Activated T-cell treated with anti-CD3 and anti-CD28 coated beads, Interleukin-2, amount 50 U/mL, for 4 hours (primary cell): ENCODE measurements around the gene PTPN18. TPM values are rescaled to one million over a fixed set of nuclear protein-coding genes. Genes with fewer than 3 reads are reported as not detected.

ENCODE experiments used
- ATAC-seq, 2 donors: fragments of 200-7000 bp; cut with Tn5 transposase; one replicate each; pipeline ENCODE4 v1.10.0; 2021
- DNase-seq: peaks from one replicate; pipeline ENCODE4 v3.0.0-alpha.2; 2020
- H3K27me3 Mint-ChIP-seq: one replicate; pipeline ENCODE4 v1.8.0; 2021; ENCODE audit warnings: low read depth, mixed read lengths
- H3K36me3 Mint-ChIP-seq: one replicate; pipeline ENCODE4 v1.8.0; 2022; ENCODE audit warnings: mixed read lengths; ENCODE audit not compliant: insufficient read depth
- H3K4me1 Mint-ChIP-seq: one replicate; pipeline ENCODE4 v1.8.0; 2021; ENCODE audit warnings: low read depth, mixed read lengths
- H3K4me3 Mint-ChIP-seq: one replicate; pipeline ENCODE4 v1.8.0; 2021; ENCODE audit warnings: mild to moderate bottlenecking, moderate library complexity, mixed read lengths
- H3K9me3 Mint-ChIP-seq: one replicate; pipeline ENCODE4 v1.8.0; 2021; ENCODE audit warnings: mixed read lengths
- total RNA-seq, 3 donors: library from RNA; stranded (reverse); gene quantifications; one replicate each; pipeline ENCODE4 v1.2.1, GENCODE V29; 2021

Gene PTPN18
- total RNA-seq, 3 donors from 2014 or later, result 26.6 to 30.4 (median 30.0) TPM

DNA sequence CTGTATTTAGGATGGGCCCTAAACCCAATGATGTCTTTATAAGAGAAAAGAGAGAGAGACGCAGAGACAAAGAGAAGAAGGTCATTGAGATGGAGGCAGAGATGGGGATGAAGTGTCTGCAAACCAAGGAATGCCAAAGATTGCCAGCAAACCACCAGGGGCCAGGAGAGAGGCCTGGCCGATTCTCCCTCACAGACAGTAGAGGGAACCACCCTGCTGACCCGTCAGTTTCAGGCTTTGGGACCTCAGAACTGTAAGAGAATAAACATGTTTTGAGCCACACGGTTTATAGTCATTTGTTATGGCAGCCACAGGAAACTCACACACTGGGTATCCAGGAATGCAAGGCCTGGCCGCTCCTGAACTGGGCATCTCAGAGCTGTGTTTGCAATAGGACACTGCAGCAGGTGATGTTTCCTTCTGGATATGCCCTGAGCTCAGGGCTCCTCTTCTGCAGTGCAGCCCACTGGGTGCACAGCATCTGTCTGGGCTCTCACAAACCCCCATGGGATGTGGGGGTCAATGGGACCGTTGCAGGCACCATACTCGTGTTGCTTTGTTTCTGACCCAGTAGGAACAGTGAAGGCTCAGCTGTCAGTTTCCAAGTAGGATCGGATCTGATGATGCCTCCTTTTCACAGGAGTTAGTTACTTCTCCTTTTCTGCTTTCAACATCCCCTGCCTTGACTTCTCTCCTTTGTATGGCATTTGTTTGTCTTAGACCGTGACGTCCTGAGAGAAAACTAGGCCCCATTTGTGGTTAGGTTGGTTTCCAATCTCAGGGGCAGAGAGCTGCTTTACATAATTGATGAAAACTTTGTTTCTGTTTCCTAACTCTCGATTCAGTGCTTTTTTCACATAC, 20.8 kb downstream of the PTPN18 start:
- Mint-ChIP-seq H3K36me3 (peaks cover 24% of the 10 kb centered on the region), H3K4me1 (peaks cover 69% of the 10 kb centered on the region), H3K9me3 (no peaks in the 10 kb centered on the region), H3K27me3 (no peaks in the 10 kb centered on the region), H3K4me3 (no peak overlapping the region)
- DNase-seq (no peak), ATAC-seq (no peak)

DNA sequence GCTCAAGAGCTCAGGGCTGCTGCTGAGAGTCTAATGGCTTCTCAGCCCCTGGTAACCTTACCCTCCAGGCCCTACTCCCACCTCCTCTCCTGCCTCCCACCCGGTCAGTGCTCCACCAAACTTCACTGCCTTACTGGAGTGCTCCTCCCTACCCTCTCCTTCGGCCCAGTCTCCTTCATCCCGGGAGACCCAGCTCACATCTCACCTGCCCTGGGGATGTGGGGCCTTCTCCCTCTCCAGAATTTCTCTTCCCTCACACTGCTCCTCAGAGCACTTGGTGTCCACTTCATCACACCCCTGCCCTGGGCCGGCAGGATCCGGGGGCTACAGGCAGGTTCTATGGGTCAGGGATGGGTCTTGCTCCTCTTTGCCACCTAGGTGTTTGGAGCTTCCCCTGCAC, 21.6 kb downstream of the PTPN18 start:
- DNase-seq (no peak), ATAC-seq (no peak)
- no peak overlapping the region for H3K4me3 Mint-ChIP-seq
- H3K27me3 Mint-ChIP-seq, result no peaks in the 10 kb centered on the region
- no peaks in the 10 kb centered on the region for H3K9me3 Mint-ChIP-seq
- H3K4me1 Mint-ChIP-seq, result peaks cover 66% of the 10 kb centered on the region
- H3K36me3 Mint-ChIP-seq, result peaks cover 28% of the 10 kb centered on the region

DNA sequence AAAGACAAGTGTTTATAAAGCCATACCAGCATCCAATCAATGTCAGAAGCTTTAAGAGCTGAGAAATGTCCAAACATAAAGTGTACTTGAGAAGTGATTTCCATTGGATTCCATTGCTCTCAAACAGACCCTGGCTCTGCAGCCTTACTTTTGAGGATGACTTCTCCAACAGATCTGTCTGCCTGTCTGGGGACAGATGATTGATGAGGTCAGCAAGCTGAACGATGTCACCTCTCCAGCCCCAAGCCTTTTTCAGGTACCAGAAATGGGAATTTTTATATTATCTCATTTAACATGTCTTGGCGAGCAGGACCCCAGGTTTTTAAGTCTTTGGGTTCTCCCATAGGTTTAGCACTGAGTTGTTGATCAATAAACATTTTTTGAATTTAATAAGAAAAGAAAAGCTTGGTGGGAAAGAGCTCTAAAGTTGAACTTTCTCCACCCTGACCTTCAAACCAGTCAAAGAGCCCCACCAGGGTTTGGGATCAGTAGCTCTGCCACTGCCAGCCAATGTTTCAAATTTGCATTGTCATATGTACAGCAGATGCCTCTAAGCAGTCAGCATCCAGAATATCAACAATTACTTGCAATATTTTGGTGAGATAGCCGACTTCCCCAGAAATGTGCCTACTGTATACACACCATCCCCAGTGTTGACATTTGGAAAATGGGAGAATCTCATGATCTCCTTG, 22.5 kb downstream of the PTPN18 start:
- ATAC-seq (no peak), DNase-seq (no peak)
- H3K4me1 Mint-ChIP-seq, result peaks cover 60% of the 10 kb centered on the region
- H3K36me3 Mint-ChIP-seq, result peaks cover 30% of the 10 kb centered on the region
- no peaks in the 10 kb centered on the region for H3K9me3 Mint-ChIP-seq
- no peak overlapping the region for H3K4me3 Mint-ChIP-seq
- no peaks in the 10 kb centered on the region for H3K27me3 Mint-ChIP-seq

DNA sequence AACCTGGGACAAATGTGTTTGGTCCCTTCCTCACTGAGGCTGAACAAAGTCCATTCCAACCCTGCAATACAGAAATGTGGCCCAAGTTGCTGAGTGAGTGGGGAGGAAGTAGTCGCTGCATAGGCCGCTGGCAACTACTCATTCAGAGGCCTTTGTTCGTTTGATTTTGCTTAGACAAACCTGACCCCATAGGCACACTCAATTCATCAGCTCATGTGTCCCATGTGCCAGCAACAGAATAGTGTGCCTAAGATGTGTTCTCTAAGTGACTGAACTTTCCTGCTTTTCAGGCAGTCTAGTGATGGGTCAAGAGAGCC, 23.0 kb downstream of the PTPN18 start:
- peaks cover 28% of the 10 kb centered on the region for H3K36me3 Mint-ChIP-seq

DNA sequence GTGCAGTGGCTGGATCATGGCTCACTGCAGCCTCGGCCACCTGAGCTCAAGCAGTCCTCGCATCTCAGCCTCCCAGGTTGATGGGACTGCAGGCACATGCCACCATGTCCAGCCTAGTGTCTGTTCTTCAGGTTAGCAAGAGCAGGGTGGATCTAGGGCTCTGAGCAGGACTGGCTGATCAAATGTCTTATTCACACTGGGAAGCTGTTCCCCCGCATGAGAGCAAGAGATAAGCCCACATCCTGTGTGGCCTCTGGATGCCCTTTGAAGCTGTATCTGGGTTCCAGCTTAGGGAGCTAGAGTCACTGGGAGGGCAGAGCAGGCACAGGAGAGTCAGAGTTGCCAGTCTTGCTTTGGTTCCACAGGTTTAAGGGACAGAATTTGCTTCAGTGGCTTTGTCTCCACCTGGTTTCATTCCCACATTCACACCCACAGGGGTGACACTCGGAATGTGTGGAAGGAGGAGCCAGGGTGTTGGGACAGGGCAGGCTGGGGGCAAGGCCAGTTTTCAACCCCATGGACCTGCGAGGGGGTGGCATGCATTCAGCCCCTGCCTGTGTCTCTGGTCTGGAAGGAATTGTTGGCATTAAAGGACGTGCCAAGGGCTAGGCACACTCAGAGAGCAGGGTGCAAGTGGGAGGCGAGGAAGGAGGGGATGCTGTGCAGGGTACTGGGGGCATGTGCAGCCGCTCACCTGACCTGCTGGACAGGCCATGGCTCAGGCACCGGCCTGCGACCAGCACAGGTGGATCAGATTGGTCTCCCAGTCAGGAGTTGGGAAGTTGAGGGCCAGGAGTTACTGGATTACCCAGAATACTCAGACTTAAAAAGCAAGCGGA, 24.5 kb downstream of the PTPN18 start:
- H3K36me3 Mint-ChIP-seq, result peaks cover 21% of the 10 kb centered on the region
- ATAC-seq (peak; percentile 26 to 27), DNase-seq (no peak)
- no peak overlapping the region for H3K4me3 Mint-ChIP-seq
- H3K9me3 Mint-ChIP-seq, result no peaks in the 10 kb centered on the region
- H3K4me1 Mint-ChIP-seq, result peaks cover 43% of the 10 kb centered on the region
- no peaks in the 10 kb centered on the region for H3K27me3 Mint-ChIP-seq

More for the DNA sequence above, 23.0 kb downstream of the PTPN18 start:
- no peaks in the 10 kb centered on the region for H3K27me3 Mint-ChIP-seq
- DNase-seq (no peak), ATAC-seq (no peak)
- H3K4me1 Mint-ChIP-seq, result peaks cover 55% of the 10 kb centered on the region
- H3K9me3 Mint-ChIP-seq, result no peaks in the 10 kb centered on the region
- no peak overlapping the region for H3K4me3 Mint-ChIP-seq

DNA sequence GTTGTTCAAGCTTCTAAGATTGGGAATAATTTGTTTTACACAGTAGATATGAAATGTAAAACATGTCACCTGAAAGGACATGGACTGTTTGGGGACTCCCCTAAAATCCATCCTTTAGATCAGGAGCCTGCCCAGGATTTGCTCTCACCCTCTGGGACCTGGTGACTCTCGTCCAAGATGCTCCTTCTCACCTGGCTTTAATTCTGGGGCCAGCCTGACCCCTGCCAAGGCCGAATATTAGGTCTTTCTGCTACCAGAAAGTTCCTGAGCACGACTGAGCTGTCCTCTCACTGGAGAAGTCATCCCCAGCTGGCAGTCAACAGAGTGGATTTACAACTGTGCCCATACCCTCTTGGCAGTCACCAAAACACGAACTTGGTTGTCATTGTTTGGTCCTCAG, 25.3 kb downstream of the PTPN18 start:
- DNase-seq (no peak), ATAC-seq (no peak)
- Mint-ChIP-seq H3K4me3 (no peak overlapping the region), H3K27me3 (no peaks in the 10 kb centered on the region), H3K9me3 (no peaks in the 10 kb centered on the region), H3K4me1 (peaks cover 37% of the 10 kb centered on the region), H3K36me3 (peaks cover 15% of the 10 kb centered on the region)

DNA sequence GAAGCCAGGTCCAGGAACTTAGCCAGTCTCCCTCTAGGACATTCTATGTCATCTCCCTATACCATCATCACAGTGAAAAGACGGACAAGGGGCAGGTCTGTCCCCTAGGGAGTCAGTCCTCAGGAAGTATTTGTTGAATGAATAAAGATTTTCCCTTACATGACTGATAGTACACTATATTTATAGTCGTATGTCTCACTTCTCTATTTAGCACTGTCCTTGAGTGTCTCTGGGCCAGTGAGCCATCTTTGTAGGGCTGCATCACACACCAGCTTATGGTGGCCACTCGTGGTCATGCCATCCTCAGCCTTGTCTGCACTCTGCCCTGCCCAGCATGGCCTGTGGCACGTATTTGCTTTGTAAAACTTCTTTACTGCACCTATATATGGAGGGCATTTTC, 25.8 kb downstream of the PTPN18 start:
- Mint-ChIP-seq H3K4me1 (peaks cover 32% of the 10 kb centered on the region), H3K4me3 (no peak overlapping the region), H3K36me3 (peaks cover 13% of the 10 kb centered on the region), H3K27me3 (no peaks in the 10 kb centered on the region), H3K9me3 (no peaks in the 10 kb centered on the region)
- DNase-seq (no peak), ATAC-seq (no peak)

DNA sequence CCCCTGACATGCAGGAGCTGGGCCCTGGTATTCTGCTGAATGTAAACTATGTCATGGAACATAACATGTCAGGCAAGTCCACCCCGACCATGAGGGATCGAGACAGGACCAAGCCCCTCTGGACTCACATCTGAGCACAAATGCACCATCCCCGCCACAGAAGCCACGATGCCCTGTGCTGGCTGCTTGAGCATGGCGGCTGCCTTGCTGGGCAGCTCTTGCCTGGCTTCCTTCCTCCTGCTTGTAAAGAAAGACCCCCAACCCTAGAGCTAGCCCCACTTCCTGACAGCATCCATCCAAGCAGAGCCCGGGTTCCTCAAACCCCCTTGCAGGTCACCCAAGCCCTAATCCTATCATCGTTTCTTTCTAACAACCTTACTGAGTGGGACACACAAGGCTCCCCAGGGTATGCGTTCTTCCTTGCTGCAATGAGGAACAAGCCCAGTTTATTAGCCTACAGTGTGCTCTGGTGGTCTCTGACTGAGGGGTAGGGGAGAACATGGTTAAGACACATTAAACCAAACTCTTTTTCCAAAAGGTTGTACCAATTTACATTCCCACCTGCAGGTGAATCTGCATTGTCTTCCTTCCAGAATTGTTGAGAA, 26.6 kb downstream of the PTPN18 start:
- no peaks in the 10 kb centered on the region for H3K9me3 Mint-ChIP-seq
- H3K27me3 Mint-ChIP-seq, result no peaks in the 10 kb centered on the region

DNA sequence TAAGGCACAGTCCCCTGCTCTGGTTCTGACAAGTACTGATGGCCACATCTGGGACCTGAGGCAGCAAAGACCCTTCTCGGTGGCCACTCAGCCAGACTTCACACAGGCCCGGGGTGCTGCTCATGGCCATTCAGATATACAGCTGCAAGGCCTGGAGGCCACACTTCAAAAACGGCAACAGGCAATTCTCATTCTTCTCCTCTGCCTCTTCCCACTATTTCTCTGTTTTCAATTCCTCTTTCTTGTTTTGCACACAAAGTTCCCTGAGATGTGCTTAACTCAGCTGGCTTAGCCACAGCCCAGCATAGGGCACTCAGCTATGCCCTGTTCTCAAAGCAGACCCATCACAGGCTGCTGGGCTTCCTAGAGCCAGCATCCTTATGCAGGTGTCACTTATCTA, 29.9 kb downstream of the PTPN18 start:
- Mint-ChIP-seq H3K4me1 (no peaks in the 10 kb centered on the region), H3K27me3 (no peaks in the 10 kb centered on the region), H3K4me3 (no peak overlapping the region), H3K9me3 (no peaks in the 10 kb centered on the region), H3K36me3 (peaks cover 9% of the 10 kb centered on the region)
- ATAC-seq, result no peak
- no peak for DNase-seq

More for the DNA sequence above, 26.6 kb downstream of the PTPN18 start:
- no peak for DNase-seq
- ATAC-seq, result no peak
- Mint-ChIP-seq H3K36me3 (peaks cover 13% of the 10 kb centered on the region), H3K4me1 (peaks cover 25% of the 10 kb centered on the region), H3K4me3 (no peak overlapping the region)

DNA sequence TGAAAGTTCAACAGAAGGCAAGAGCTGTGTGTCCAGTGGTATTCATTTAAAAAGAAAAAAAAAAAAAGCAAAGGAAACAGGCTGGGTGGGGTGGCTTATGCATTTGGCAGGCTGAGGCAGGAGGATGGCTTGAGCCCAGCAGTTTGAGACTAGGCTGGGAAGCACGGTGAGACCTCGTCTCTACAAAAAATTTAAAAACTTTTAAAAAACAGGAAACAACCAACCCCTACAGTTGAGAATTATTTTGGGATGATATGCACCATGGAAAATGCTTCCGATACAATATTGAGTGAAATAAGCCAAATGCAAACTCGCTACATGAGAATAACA, 31.2 kb downstream of the PTPN18 start:
- H3K27me3 Mint-ChIP-seq, result peaks cover 5% of the 10 kb centered on the region
- peaks cover 9% of the 10 kb centered on the region for H3K36me3 Mint-ChIP-seq
- no peak for ATAC-seq
- no peak overlapping the region for H3K4me3 Mint-ChIP-seq
- peaks cover 6% of the 10 kb centered on the region for H3K4me1 Mint-ChIP-seq
- H3K9me3 Mint-ChIP-seq, result no peaks in the 10 kb centered on the region
- DNase-seq, result no peak

DNA sequence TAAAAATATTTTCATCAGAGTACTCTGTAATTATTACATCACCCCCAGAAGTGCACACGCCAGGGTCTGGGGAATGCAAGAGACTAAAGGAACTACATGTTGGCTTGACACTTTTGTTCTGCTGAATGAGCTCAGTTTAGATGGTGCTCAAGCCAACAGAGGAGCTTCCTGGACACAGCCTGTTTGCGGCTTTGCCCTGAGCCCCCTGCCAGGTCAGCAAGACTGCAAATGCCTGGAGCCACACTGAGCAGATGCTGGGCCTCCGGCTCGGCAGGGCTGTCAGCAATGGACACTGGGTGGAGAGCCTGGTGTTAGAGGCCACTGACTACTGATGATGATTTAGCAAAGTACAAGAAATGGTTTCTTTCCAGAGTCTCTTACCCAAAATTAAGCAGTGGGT, 31.9 kb downstream of the PTPN18 start:
- ATAC-seq (no peak), DNase-seq (no peak)
- Mint-ChIP-seq H3K9me3 (no peaks in the 10 kb centered on the region), H3K4me3 (no peak overlapping the region), H3K27me3 (peaks cover 6% of the 10 kb centered on the region), H3K36me3 (peaks cover 2% of the 10 kb centered on the region), H3K4me1 (peaks cover 6% of the 10 kb centered on the region)

DNA sequence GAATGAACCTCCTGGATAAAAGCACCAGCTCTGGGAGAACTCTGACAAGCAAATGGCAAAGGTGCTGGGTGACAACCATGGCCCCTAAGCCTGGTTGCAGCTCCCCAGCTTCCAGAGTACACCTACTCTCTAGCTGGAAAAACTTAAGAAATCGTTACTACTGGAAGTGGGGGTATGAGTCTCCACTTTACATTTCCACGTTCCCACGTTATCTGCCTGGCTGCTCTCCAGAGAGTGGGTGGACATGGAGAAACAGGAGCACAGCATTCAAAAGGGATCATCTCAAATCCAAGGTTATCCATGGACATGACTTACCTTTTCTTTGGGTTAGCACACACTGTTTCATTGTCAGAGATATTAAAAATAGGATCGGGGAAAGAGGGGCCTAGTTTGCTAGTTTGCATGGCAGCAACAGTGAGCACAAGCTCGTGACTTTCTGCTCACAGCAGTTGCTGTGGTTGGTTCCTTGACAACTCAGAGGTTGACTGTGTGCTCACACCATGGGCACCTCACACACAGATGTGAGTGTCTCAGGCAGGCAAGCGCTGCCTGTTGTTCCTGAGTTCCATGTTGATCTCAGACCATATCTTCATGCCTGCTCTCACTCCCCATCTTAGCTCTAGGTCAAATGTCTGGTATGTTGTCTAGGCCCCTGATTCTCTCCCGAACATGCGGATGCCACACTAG, 32.5 kb downstream of the PTPN18 start:
- H3K9me3 Mint-ChIP-seq, result no peaks in the 10 kb centered on the region
- H3K4me1 Mint-ChIP-seq, result peaks cover 6% of the 10 kb centered on the region
- H3K4me3 Mint-ChIP-seq, result no peak overlapping the region
- no peak for DNase-seq
- ATAC-seq, result no peak
- H3K27me3 Mint-ChIP-seq, result peaks cover 7% of the 10 kb centered on the region
- no peaks in the 10 kb centered on the region for H3K36me3 Mint-ChIP-seq

DNA sequence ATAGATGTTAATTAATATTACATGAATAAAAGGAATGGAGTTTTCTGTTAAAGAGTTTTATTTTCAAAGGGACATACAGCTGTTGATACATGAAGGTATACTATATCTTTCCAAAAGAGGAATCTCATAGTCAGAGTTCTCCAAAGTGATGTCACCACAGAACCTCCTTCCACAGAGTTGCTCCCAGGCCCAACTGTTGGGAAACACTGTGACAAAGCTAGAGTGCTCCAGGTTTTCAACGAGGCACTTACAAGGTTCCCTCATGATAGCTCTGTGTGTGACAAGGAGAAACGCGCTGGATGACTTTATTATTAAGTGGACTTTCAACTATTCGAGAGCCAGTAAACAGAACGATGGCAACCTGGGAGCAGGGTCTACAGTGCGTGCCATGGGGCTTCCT, 33.5 kb downstream of the PTPN18 start:
- Mint-ChIP-seq H3K27me3 (peaks cover 7% of the 10 kb centered on the region), H3K9me3 (no peaks in the 10 kb centered on the region), H3K36me3 (no peaks in the 10 kb centered on the region), H3K4me3 (no peak overlapping the region), H3K4me1 (peaks cover 6% of the 10 kb centered on the region)
- DNase-seq (no peak), ATAC-seq (no peak)

DNA sequence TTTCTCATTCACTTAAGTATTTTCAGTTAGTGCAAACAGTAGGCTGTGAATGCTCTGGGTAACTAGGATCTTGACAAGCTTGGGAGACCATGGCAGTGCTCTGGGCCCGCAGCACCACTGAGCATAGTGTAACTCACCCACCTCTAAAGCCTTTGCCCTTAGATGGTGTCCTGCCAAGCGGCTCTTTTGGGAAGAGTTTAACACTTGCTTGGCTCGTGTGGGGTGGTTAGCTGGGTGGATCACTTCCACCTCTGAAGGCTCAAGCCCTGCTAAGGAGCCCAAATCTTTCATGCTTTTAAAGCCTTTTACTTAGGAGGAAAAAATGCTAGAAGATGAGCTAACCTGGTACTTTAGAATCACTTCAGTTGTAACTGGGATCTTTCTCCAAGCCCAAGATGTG, 33.9 kb downstream of the PTPN18 start:
- no peaks in the 10 kb centered on the region for H3K36me3 Mint-ChIP-seq
- peak overlapping the region; percentile 37 for H3K4me3 Mint-ChIP-seq
- peaks cover 7% of the 10 kb centered on the region for H3K27me3 Mint-ChIP-seq
- ATAC-seq (no peak), DNase-seq (no peak)
- no peaks in the 10 kb centered on the region for H3K9me3 Mint-ChIP-seq
- peaks cover 6% of the 10 kb centered on the region for H3K4me1 Mint-ChIP-seq
